Small intestine (tissue), 7 donors: ENCODE results near the gene RAD51B. TPM values are rescaled to one million over a fixed set of nuclear protein-coding genes. Genes with fewer than 3 reads are reported as not detected.

Source experiments
- DNase-seq, 2 donors: peaks; one replicate each; pipeline versions ENCODE4 v3.0.0 to v3.0.0-alpha.2; 2013
- FAIRE-seq: peaks from 2 replicates; lab custom pipeline; 2012; peaks lifted over from hg19 to GRCh38; lab: Jason Lieb, UNC
- H3K27ac ChIP-seq, 3 donors: one replicate each; pipeline ENCODE4 v1.5.1; 2013; ENCODE audit warnings: low read length in 2 of 3, mild to moderate bottlenecking in 2 of 3, control low read depth in 1 of 3, inconsistent platforms in 1 of 3, low read depth in 1 of 3, moderate library complexity in 1 of 3
- H3K27me3 ChIP-seq, 3 donors: one replicate each; pipeline ENCODE4 v1.6.1; 2013; ENCODE audit warnings: low read length in 3 of 3, inconsistent platforms in 1 of 3; ENCODE audit not compliant: control insufficient read depth in 3 of 3, insufficient read depth in 3 of 3
- H3K36me3 ChIP-seq, 3 donors: one replicate each; pipeline ENCODE4 v1.6.1; 2013; ENCODE audit warnings: low read length in 3 of 3, inconsistent platforms in 1 of 3, low read depth in 1 of 3, mild to moderate bottlenecking in 1 of 3, moderate library complexity in 1 of 3; ENCODE audit not compliant: control insufficient read depth in 3 of 3, insufficient read depth in 2 of 3
- H3K4me1 ChIP-seq, 3 donors: one replicate each; pipeline ENCODE4 v1.6.1; 2013; ENCODE audit warnings: low read length in 2 of 3, inconsistent platforms in 1 of 3, low read depth in 1 of 3, mild to moderate bottlenecking in 1 of 3, moderate library complexity in 1 of 3; ENCODE audit not compliant: control insufficient read depth in 3 of 3, insufficient read depth in 2 of 3
- H3K4me3 ChIP-seq, 3 donors: one replicate each; pipeline ENCODE4 v1.5.1; 2013; ENCODE audit warnings: low read length in 3 of 3, control low read depth in 1 of 3, inconsistent platforms in 1 of 3, low read depth in 1 of 3, mild to moderate bottlenecking in 1 of 3, moderate library complexity in 1 of 3
- H3K9me3 ChIP-seq, 2 donors: one replicate each; pipeline ENCODE4 v1.6.1; 2013; ENCODE audit warnings: low read depth in 1 of 2, low read length in 1 of 2; ENCODE audit not compliant: control insufficient read depth in 2 of 2, insufficient read depth in 1 of 2
- WGBS, 3 donors: extraction: QIAGEN DNeasy Blood & Tissue Kit; methylation state at CpG; one replicate each; pipeline ENCODE4 v1.1.7; 2013; 5-methylcytosine and 5-hydroxymethylcytosine counted together
- polyA plus RNA-seq, 4 donors: library from polyadenylated mRNA; stranded (reverse) in 3 of 4; unstranded in 1 of 4; fragments of 200-250 nt in 3 of 4; fragments of 120-200 nt in 1 of 4; gene quantifications; one replicate each; pipeline versions ENCODE4 v1.2.1 to v1.2.3, GENCODE V29; 2013
- donor health status: healthy with polysubstance abuse.
- donor health status: control.
- donor health status: control.
- donor health status: Bipolar disorder and iron deficiency.
- donor health status: healthy.

Gene RAD51B
- polyA plus RNA-seq, 4 donors = 1.1 to 9.0 (median 4.1) TPM

DNA sequence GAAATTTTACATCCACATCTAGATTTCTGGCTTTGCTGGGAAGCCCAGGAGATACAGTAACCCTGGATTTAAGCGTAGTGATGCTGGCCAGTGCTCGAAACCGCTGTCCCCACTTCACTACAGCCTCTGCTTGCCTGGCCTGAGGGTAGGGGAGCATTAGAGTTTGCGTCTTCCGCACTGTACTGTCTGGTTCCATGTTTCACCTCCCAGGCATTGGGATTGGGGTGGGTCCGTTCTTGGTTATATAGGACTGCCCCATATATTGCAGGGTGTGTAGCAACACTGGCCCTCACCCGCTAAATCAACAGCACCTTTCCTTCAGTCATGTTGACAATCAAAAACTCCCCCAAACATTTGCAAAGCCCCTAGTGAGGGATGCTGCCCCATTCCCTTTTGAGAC is 732.5 kb downstream of the RAD51B start:
- H3K27me3 ChIP-seq = no peaks in the 10 kb centered on the region
- DNase-seq = no peak
- FAIRE-seq = no peak
- H3K4me3 ChIP-seq = no peak overlapping the region
- H3K36me3 ChIP-seq = no peaks in the 10 kb centered on the region
- H3K4me1 ChIP-seq = peaks cover 0 to 19% (median 3%) of the 10 kb centered on the region in 3 donors
- 97 to 98% (median 98%) methylated on average over 7 of the region's 7 CpGs for WGBS, 3 donors
- peak overlapping the region in 1 of 3 donors; percentile 33 for H3K27ac ChIP-seq
- no peaks in the 10 kb centered on the region for H3K9me3 ChIP-seq

DNA sequence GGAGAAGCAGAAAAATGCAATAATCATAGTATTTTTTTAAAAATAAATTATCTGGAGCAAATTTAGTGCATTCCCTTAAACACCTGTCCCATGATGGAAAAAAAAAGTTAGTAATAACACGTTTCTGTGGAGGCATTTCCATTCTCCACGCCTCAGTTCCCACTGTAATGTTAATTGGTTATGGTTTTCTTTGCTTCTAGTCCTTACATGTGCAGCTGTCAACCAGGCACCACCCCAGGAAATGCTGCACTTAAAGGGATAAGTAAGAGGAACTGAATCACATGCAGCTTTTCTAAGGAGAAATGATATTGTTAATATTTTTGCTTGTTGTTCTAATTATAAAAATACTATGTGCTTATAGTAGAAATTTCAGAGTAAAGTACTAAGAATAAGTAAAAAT is 733.0 kb downstream of the RAD51B start:
- FAIRE-seq = no peak
- H3K27ac ChIP-seq = no peak overlapping the region
- WGBS, 3 donors = 34 to 36% (median 35%) methylated on average over 2 of the region's 2 CpGs

GRCh38 chr14:68553311-68553710 is 733.7 kb downstream of the RAD51B start:
- Histone ChIP-seq H3K27me3 (no peaks in the 10 kb centered on the region), H3K4me3 (no peak overlapping the region), H3K36me3 (no peaks in the 10 kb centered on the region), H3K9me3 (no peaks in the 10 kb centered on the region), H3K27ac (no peak overlapping the region), H3K4me1 (peaks cover 0 to 11% (median 3%) of the 10 kb centered on the region in 3 donors)
- 60 to 85% (median 79%) methylated on average over 3 of the region's 3 CpGs for WGBS, 3 donors
- no peak for FAIRE-seq
- DNase-seq = no peak

More for the DNA sequence above, 733.0 kb downstream of the RAD51B start:
- Histone ChIP-seq H3K4me1 (peaks cover 0 to 14% (median 3%) of the 10 kb centered on the region in 3 donors), H3K4me3 (no peak overlapping the region), H3K9me3 (no peaks in the 10 kb centered on the region), H3K36me3 (no peaks in the 10 kb centered on the region), H3K27me3 (no peaks in the 10 kb centered on the region)
- DNase-seq = no peak

DNA sequence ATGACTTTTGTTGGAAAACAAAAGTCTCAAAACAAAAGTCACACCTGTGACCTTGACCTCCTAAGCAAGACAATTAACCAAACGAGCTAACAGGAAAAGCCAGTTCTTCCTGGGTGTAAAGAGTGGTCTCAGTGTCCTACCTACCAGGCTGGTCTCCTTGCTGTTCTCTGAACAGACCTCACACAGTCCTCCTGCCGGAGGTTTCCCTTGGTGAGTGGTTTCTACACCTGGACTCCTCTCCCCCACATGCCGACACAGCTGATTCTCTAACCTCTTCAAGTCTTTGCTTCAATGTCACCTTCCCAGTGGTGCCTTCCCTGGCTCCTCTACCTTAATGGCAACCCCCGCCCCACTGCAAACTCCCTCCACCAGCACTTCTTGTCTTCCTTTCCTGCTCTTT is 734.7 kb downstream of the RAD51B start:
- no peak overlapping the region for H3K27ac ChIP-seq
- peaks cover 0 to 3% (median 2%) of the 10 kb centered on the region in 3 donors for H3K4me1 ChIP-seq
- no peaks in the 10 kb centered on the region for H3K36me3 ChIP-seq
- H3K9me3 ChIP-seq = no peaks in the 10 kb centered on the region
- DNase-seq (no peak), FAIRE-seq (no peak)
- H3K27me3 ChIP-seq = no peaks in the 10 kb centered on the region
- H3K4me3 ChIP-seq = no peak overlapping the region
- WGBS, 3 donors = 66 to 77% (median 76%) methylated on average over 4 of the region's 4 CpGs

DNA sequence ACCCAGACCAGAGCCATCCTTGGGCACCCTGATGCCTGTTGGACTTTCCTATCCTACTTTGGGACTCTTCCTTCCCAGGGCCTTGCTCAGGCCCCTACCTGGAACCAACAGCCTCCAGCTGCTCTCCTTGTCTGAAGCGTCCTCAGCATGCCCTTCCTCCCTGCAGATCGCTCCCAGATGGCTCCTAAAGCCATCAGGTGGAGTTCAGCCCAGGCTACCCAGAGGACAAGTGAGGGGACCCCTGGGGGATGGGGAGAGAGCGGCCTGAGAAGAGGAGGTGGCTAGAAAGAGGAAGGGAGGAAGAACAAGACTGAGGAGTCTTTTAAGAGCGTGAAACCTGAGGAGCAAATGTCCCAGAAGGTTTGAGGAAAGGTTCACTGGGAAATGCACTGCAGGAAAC is 736.7 kb downstream of the RAD51B start:
- no peak for FAIRE-seq
- Histone ChIP-seq H3K27ac (no peak overlapping the region), H3K4me3 (no peak overlapping the region), H3K36me3 (no peaks in the 10 kb centered on the region), H3K27me3 (no peaks in the 10 kb centered on the region), H3K4me1 (peaks cover 0 to 3% (median 0%) of the 10 kb centered on the region in 3 donors), H3K9me3 (no peaks in the 10 kb centered on the region)
- WGBS, 3 donors = 90 to 96% (median 95%) methylated on average over 4 of the region's 4 CpGs
- no peak for DNase-seq

- Histone ChIP-seq H3K27me3 (no peaks in the 10 kb centered on the region), H3K36me3 (no peaks in the 10 kb centered on the region), H3K4me1 (no peaks in the 10 kb centered on the region), H3K27ac (no peak overlapping the region), H3K9me3 (no peaks in the 10 kb centered on the region), H3K4me3 (no peak overlapping the region)
- DNase-seq = no peak
- no peak for FAIRE-seq
- 74 to 85% (median 85%) methylated on average over 2 of the region's 2 CpGs for WGBS, 3 donors
Observed at GRCh38 chr14:68557648-68558047, 738.1 kb downstream of the RAD51B start.

GRCh38 chr14:68558096-68558495 is 738.5 kb downstream of the RAD51B start:
- 92 to 95% (median 93%) methylated on average over 11 of the region's 11 CpGs for WGBS, 3 donors
- no peak overlapping the region for H3K4me3 ChIP-seq
- peaks cover 0 to 2% (median 2%) of the 10 kb centered on the region in 3 donors for H3K4me1 ChIP-seq
- H3K27me3 ChIP-seq = no peaks in the 10 kb centered on the region
- H3K36me3 ChIP-seq = peaks cover 0 to 3% (median 0%) of the 10 kb centered on the region in 3 donors
- no peak for DNase-seq
- FAIRE-seq = no peak
- H3K27ac ChIP-seq = no peak overlapping the region
- no peaks in the 10 kb centered on the region for H3K9me3 ChIP-seq

GRCh38 chr14:68559949-68560348 is 740.4 kb downstream of the RAD51B start:
- FAIRE-seq (no peak), DNase-seq (no peak)
- peaks cover 0 to 3% (median 0%) of the 10 kb centered on the region in 3 donors for H3K36me3 ChIP-seq
- H3K4me3 ChIP-seq = no peak overlapping the region
- H3K27me3 ChIP-seq = no peaks in the 10 kb centered on the region
- H3K27ac ChIP-seq = no peak overlapping the region
- 84 to 88% (median 84%) methylated on average over 5 of the region's 5 CpGs for WGBS, 3 donors
- H3K9me3 ChIP-seq = no peaks in the 10 kb centered on the region
- H3K4me1 ChIP-seq = peaks cover 0 to 19% (median 2%) of the 10 kb centered on the region in 3 donors

GRCh38 chr14:68561531-68562007 is 742.0 kb downstream of the RAD51B start:
- Histone ChIP-seq H3K36me3 (peaks cover 0 to 3% (median 0%) of the 10 kb centered on the region in 3 donors), H3K9me3 (no peaks in the 10 kb centered on the region), H3K27ac (no peak overlapping the region), H3K4me3 (no peak overlapping the region), H3K27me3 (no peaks in the 10 kb centered on the region), H3K4me1 (peaks cover 0 to 27% (median 7%) of the 10 kb centered on the region in 3 donors)
- 73 to 83% (median 77%) methylated on average over 10 of the region's 10 CpGs for WGBS, 3 donors
- FAIRE-seq (no peak), DNase-seq (no peak)
